NCI-H748 treated with DMSO at 0.1 percent for 48 hours (cell line): ENCODE results near the gene EEFSEC.
"Not testable (repeated sequence)": the region's sequence is repeated elsewhere in the genome, so short reads cannot be mapped to it uniquely, and the experiment has no call there.

Experiments
- DNase-seq: peaks from one replicate; lab custom pipeline; 2025; lab: John Stamatoyannopoulos, UW

EEFSEC gene

DNA sequence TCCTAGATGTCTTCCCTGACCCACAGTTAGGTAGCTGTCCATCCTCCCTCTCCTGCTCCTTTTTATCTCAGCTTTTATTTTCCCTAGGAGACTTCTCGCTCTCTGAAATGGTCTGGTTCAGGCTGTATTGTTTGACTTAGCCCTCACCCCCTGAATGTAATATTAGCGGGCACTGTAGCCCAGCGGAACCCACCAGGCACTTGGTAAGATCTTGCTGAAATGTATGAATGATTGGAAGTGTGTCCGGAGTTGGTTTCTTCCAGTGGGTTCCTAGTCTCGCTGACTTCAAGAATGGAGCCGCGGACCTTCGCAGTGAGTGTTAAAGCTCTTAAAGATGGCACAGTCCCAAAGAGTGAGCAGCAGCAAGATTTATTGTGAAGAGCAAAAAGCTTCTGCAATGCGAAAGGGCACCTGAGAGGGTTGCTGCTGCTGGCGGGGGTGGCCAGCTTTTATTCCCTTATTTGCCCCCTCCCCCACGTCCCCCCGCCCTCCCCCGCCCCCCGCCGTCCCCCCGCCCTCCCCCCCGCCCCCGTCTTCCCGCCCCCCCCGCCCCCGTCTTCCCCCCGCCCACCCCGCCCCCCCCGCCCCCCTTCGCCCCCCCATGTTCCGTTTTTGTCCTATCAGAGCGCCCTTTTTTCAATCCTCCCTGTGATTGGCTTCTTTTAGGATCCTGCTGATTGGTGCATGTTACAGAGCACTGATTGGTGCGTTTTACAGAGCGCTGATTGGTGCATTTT, 694 bp upstream of the EEFSEC start:
- DNase-seq = no peak

DNA sequence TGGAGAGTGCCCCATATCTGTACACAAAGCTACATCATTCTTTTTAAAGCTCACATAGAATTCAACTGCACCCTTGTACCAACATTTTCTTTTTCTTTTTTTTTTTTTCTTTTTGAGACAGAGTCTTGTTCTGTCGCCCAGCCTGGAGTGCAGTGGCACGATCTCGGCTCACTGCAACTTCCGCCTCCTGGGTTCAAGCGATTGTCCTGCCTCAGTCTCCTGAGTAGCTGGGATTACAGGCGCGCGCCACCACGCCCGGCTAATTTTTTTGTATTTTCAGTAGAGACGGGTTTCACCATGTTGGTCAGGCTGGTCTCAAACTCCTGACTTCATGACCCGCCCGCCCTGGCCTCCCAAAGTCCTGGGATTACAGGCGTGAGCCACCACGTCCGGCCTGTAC, 1.1 kb downstream of the EEFSEC start:
- not testable (repeated sequence) for DNase-seq

DNA sequence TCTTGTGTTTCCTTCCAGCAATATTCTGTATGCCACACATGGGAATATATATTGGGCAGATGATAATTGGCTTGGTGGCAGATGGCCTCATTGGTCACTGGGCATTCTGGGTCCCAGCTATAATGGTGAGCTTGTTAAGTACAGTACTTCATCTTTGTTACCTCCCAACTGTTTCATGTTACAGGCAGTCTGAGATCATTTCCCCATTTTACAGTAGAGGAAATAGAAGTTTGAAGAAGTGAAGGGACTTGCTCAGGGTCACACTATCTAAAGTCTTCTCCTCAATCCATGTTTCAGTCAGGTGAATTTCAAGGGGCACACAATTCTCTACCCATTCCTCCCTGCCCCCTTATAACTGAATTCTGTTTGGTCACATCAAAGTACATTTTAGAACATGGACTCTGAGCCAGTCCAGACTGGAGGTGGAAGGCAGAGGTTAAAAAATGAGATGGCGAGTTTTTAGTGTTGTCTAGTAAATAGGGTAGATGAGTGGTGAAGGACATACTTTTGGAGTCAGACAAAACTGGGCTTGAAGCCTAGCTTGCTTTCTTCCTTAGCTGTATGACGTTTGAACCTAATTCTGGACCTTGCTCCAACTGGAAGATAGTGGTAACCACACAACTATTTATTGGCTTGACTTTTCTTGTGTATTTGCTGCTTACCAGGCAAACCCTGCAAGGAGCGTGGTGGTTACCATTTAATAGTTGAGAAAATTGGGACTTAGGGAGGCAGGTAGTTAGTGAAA, 2.5 kb downstream of the EEFSEC start:
- no peak for DNase-seq

DNA sequence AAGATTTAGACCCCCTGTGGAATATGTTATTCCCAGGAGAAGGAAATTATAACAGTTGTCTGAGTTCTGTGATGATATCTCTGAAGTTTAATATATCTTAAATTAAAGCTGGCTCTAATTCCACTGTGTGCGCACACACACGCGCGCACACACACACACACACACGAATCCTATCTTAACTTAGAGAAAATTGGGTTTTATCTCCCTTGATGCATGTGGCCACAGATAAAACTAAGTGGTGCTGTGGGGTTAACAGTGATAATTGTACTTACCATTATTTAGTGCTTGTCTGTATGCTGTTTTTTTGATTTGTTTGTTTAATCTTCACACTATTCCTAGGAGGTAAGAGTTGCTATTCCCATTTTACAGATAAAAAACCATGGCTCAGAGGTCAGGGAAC, 7.4 kb downstream of the EEFSEC start:
- no peak for DNase-seq

DNA sequence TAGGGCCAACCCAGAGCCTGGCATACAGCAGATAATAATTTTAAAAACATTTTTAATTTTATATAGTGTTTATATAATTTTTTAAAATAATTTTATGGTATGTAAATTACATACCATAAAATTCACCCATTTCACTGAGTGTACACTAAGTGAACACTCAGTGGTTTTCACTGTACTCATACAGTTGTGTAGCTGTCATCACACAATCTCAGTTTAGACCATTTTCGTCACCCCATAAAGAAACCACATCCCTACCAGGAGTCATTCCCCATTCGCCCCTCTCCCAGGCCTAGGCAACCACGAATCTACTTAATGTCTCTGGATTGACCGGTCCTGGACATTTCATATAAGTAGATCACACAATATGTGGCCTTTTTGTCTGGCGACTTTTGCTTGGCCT, 10.2 kb downstream of the EEFSEC start:
- DNase-seq = no peak

DNA sequence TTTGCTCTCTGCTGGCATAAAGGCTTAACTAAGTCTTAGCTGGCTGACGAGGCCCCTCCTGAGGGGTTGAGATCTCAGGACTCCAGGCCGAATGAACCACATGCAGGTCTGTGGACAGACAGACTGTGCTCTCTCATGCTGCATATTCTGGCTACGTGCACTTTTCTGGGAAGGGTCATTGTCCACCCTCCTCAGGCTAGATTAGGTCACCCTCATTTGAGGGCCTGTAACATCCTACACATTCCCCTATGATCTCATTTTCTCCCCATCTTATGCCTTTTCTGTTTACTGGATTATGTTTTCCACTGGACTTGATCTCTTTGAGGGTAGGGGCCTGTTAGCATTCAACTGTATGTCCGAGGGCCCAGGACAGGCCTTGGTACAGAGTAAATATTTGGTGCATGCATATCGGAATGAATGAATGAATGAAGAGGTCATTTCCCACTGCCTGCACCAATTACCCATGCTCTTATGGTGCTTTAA, 13.7 kb downstream of the EEFSEC start:
- no peak for DNase-seq

DNA sequence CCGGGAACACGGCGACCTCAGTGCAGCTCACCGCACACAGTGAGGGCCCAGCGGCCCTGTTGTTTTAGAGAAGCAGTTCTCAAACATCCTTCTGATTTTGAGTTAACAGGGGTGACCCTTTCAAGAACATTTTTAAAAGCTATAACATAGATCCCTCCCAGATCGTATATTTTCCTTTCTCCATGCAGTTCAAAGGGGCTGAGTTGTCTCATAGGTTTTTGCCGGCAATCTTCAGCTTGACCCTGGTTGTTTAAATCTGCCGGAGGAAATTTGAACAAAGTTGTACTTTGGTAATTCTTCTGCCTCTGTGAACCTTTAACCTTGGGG, 14.3 kb downstream of the EEFSEC start:
- DNase-seq = no peak

DNA sequence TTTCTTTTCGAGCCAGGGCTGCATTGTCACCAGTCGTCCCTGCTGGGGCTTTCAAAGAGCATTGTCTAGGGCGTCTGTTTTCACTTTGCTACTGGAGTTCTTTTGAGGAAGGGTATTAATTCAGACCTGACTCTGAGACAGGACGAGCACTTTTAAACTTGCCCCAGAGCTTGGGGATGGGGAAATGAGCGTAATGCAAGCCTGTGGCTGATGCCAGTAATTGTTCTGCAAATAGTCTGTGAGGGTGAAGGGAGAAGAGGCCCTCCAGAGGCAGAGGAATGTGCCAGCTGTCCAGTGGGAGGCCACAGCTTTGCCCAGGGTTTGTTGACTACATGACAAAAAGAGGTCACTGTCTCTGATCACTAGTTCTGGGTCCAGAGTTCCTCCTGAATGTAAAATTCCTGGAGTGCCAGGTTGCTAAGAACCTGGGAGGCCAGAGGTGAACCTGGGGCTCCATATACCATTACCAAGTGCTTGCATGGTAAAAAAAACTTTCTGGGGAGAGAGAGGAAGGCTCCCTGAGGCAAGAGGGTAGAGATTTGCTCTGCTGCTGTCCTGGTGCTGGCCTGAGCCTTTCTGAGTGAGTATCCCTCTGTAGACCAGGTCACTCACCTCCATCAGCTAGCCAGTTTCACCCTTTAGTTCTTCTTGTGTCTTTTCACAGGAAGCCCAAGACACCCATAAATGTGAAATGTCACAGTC, 14.8 kb downstream of the EEFSEC start:
- DNase-seq = no peak

DNA sequence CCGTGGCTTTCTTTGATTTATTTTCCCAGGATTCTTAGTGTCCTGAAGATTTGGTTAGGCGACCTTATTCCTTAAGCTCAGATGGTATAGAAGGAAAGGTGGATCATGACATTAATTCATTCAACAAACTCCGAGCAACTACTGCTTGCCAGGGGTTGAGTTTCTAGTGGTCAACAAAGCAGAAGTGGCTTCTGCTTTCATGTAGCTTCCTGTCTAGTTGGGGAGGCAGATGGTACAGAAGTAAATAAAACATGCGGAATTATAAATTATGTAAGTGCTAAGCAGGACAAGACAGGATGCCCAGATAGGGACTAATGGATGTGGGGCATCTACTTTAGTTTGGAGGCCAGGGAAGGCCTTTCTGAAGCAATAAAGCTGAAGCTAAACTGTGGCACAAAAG, 15.6 kb downstream of the EEFSEC start:
- DNase-seq = no peak

DNA sequence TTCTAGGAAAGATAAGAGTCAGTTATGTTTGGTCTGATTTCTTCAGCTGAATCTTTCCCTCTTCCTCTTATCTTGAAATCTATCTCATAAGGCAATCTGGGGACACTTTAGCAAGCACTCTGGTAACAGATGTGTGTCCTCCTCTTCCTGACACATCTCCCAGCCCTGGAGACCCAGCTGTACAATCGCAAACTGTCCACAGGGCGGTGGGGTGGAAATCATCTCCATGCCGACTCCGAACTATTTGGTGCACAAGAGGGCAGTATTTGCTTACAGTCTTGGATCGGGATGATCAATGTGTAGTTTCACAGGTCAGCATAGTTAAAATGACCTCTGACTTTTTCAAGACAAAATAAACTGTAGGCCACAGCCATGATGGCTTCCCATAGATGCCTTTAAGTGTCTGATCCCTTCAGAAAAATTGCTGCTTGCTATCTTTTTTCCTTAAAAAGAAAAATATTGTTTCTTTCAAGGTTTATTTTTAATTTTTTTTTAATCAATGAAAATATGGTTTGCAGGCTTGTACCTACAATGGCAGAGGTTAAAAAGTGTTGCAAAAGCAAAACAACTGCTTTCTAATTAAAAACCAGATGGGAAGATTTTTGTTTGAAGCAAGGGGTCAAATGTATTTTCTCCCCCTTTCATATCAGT, 17.7 kb downstream of the EEFSEC start:
- DNase-seq = peak; percentile 35

DNA sequence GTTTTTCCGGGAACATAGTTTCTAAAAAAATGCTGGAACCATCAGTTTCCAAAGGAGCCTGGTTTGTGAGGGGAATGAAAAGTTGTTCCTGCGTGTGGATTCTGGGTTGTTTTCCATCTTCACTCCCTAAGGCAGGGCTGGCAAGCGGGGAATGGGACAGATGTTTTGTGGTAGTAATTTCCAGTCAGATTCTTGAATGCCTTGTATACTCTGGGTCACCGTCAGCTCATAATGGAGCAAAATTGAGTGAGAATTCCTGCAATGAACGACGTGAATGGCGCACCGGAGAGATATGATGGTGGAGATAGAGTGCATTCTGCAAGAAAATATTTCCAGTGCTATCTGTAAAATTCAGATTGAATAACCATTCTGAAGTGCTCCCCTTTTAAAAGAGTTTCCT, 19.9 kb downstream of the EEFSEC start:
- DNase-seq = no peak

DNA sequence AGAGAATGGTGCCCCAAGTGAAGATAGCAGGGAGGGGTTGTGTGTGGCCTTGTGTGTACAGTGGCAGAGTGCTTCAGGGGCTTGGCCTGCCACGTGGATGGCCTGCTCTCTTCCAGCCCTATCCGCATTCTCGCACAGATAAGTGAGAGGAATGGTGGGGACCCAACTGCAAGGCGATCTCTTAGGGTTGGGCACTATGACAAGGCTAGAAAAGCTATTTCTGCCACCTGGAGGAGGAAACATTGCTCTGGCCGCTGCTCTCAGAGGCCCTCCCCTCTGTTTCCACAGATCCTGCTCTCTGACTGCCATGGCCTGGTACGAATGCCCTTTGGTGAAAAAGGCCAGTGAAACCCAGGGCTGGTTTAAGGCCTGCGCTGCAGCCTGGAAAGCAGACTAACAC, 20.6 kb downstream of the EEFSEC start:
- DNase-seq = no peak

DNA sequence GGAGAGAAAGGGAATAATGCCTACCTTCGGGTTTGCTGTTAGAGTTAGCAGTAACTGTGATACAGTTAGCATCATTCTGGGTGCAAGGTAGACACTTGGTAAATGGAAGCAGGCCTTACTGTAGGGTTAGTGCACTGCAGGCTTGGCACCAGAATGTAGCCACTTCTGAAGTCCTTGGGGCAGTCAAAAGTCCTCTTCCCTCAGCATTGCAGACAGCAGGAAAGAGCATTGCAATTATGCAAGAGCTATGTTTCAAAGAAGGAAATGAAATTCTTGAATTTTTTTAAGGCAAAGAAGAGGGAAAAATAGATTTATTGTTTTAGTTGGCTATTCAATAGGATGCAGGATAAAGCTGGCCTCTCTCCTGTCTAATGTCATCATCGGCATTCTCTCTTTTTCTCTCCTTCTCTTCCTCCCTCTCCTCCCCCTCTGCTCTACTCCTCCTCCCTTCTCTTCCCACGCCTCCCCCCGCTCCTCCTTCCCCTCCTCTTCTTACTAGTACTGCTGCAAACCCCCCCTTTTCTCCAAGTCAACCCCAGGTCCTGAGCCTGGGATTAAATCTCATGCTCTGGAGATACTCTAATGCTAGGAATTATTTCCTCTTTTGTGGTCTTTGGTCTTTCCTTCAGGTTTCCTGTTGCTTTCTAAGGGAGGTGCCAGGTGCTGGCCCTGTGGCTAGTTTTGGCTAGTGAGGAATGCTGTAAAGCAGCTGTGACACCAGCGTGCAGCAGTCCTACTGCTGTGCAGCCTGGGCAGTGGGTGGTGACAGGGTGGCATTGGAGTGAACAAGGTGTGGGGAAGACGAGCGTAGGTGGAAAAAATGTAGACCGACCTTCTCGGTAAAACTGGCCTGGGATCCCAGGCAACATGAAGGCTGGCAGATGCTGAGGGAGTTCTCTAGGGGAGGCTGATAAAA, 21.7 kb downstream of the EEFSEC start:
- DNase-seq = no peak

DNA sequence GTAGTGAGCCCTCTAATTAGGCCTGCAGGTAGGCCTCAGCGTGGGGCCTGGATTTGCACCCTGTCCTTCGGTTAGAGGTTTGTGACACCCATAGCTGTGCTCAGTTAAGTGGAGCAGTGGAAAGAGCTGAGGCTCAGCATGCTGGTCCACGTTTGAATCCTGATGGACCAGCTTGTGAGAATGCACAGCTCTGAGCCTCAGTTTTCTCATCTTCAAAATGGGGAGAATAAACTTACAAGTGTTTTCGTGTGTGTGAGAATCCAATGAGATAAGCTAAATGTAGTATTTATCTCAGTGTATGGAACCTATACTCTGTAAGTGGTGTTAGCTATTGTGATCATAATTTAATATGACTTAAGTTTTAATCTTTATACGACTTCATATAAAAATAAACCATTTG, 22.5 kb downstream of the EEFSEC start:
- DNase-seq = no peak

DNA sequence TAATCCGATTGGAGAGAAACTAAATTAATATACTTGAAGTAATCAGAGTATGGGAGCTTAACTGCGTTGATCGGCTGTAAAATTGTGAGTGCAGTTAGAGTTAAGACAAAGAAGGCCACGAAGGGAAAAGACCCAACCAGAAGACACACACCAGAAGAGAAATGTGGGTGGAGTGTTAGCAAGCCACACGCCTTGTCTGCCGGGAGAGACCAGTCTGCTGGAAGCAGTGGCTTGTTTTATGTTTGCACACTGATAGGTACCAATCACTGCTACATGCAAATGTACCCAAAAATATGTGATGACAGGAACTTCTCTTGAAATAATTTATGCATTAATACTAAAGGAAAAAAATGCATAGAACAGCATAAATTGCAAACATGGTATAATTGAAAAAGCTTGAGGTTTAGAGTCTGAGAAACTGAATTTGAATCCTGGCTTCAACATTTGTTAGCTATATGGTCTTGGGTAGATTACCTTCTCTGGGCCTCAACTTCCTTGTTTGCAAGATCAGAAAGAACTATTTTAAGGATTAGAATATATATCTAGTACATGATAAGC, 23.1 kb downstream of the EEFSEC start:
- no peak for DNase-seq

DNA sequence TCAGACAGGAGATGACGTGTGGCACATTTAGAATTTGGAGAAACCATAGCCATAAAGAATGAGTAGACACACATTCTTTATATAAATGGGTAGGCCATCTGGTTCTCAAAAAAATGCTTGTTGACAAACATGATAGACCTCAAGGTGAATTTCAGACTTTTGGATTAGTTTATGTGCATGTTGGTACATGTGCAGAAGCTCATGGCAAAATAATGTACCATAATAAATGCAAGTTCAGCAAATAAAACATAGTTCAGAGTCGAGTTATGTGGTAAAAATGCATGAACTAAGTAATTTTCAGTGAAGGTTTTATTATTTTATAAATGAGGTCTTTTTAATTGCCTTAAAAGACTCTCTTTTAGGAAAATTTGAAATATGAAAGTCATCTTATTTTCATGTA, 24.6 kb downstream of the EEFSEC start:
- DNase-seq = no peak

DNA sequence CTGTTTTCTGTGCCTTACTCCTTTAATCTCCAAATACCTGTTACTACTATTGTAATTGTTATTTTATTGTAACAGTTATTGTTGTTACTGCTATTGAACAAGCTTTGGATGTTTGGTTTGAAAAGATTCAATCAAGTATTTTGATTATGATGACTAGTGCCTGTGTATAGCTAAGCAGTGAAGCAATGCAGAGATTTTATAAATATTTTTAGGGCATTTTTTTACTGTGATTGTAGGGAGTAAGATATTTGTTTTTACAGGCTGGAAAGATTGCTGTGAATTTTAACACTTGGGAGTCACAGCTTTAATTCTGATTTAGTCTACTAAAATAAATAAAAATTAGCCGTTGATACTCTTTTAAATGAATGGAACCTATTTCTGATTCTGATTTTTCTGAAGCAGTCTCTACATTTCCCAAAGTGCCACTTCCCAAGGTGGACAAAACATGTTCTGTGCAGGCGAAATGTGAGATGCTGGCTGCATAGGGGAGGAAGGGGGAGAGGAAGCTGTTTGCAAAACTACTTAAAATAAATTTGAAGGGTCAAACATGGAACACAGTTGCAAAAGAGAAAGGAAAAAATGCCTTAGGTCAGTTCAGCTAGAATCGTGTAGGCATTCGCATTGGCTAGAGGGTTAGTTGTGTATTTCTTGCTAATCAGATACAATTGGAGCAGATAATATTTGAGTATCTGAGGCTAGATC, 25.7 kb downstream of the EEFSEC start:
- no peak for DNase-seq

DNA sequence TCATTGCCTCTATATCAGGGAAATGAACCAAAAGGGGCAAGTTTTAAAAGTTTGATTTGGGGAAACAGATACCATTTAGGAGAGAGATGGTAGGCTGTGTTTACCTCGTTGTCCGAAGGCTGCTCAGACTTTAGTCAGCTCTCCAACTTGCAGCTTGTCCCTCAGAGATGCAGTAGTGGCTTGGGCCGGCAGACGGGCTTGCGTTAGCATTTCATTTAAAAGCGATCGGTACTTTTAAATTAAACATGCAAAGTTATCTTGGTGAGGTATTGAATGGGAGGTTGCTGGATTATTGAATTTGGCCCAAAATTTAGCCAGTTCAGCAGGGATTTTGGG, 26.2 kb downstream of the EEFSEC start:
- DNase-seq = no peak

DNA sequence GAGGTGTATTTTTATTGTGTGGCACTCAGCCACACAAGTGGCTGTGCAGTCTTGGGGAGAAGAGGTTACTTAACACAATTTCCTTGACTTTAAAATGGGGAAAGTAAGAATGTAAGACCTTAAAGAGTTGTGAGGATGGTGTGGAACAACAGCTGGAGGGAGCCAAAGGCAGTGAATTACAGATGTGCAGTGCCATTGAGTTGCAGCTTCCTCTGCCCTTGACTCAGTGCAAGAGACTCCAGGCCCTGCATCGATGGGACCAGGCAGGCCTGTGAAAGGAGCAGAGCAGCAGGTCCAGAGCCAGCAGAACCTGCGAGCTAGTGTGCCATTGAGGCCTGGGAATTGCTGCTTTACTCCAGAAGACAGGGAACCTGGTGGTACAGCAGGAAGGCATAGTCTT, 27.2 kb downstream of the EEFSEC start:
- DNase-seq = no peak

DNA sequence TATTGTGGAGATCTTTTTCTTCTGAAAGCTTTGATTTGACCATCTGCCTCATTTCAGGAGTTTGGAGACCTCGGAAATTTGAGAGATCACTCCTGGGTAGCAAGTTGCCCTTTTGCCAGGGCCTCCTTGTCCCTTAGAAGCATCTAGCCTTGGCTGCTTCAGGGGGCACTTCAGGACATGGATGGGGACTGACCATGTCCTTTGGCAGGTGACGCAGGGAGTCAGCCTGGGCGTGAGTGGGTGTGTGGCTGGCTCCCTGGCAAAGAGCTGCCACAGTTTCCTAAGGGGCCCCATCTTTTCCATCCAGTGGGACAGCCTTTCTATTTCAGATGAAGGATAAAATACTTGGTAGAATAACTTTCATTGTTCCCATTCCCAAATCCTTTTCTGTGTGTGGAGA, 27.6 kb downstream of the EEFSEC start:
- no peak for DNase-seq

DNA sequence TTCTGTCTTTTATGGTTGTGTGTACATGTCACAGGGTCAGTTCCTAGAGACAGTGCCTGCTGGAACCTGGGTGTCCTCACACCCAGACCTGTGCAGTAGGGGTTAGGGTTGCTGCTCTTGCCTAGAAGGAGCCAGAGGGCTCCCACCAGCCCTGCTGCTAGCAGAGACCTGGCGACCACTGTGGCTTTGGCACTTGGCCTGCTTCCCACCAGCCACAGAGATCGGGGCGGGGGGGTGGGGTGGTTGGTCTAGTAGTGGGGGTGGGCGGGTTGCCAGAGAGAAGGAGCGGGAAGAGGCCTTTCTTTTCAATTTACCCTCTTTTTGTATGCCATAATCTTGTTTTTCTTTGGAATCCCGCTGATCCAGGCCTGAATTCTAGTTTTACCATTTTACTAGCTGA, 29.4 kb downstream of the EEFSEC start:
- no peak for DNase-seq
